HepG2 (cell line): ENCODE data around the gene CD207. TPM values are rescaled to one million over a fixed set of nuclear protein-coding genes. Genes with fewer than 3 reads are reported as not detected.

ENCODE experiments used
- ATAC-seq: fragments of 200-7000 bp; cut with Tn5 transposase; 3 replicates; pipeline ENCODE4 v1.9.1; 2020; ENCODE audit warnings: mild to moderate bottlenecking, moderate library complexity
- BruUV-seq: library from RNA; stranded (reverse); fragments of 400-500 nt; replicated peaks from 2 replicates; lab custom pipeline; 2021; lab: Mats Ljungman, UMichigan
- CTCF ChIA-PET: fragments of 300-600 bp; formaldehyde crosslinking; extraction: SDS; loops from one replicate; lab custom pipeline; 2021; ENCODE audit warnings: low total read pairs, inconsistent platforms, low intra/inter-chr PET ratio; lab: Yijun Ruan, JAX
- POLR2A ChIA-PET: fragments of 350-600 bp; sonication (Branson Sonifier 250); formaldehyde crosslinking; loops from one replicate; lab custom pipeline; 2020; ENCODE audit warnings: antibody characterized with exemption, inconsistent platforms; lab: Yijun Ruan, JAX
- DNase-seq: peaks from one replicate; pipeline ENCODE4 v3.0.0-alpha.2; 2015; ENCODE audit warnings: low spot score
- FAIRE-seq: peaks from 3 replicates; lab custom pipeline; 2011; peaks lifted over from hg19 to GRCh38; lab: Jason Lieb, UNC
- H2AFZ ChIP-seq: one replicate; pipeline ENCODE4 v1.6.1; 2011; ENCODE audit warnings: low read length, inconsistent platforms
- H3K27ac ChIP-seq: fragments of 300-600 bp; 3 replicates; pipeline ENCODE4 v1.8.0; 2011; ENCODE audit warnings: mixed run types, mild to moderate bottlenecking, mixed read lengths, low read length, inconsistent platforms; ENCODE audit not compliant: insufficient read depth; ENCODE audit errors: extremely low read length
- H3K27me3 ChIP-seq, 2 experiments: fragments of 200-600 bp in 1 of 2; 2 replicates in 1 of 2; 3 replicates in 1 of 2; pipeline versions ENCODE4 v1.6.0 to v1.8.0; 2011; ENCODE audit warnings: low read length in 2 of 2, mild to moderate bottlenecking in 2 of 2, moderate library complexity in 2 of 2, inconsistent platforms in 1 of 2; ENCODE audit not compliant: insufficient read depth in 2 of 2, control insufficient read depth in 1 of 2
- H3K36me3 ChIP-seq, 2 experiments: fragments of 200-600 bp in 1 of 2; replicated peaks in 1 of 2; 2 replicates in 1 of 2; 3 replicates in 1 of 2; pipeline versions ENCODE4 v1.5.1 to v1.8.0; 2011; ENCODE audit warnings: low read length in 2 of 2, inconsistent platforms in 1 of 2; ENCODE audit not compliant: insufficient read depth in 2 of 2, control insufficient read depth in 1 of 2
- H3K4me1 ChIP-seq: 2 replicates; pipeline ENCODE4 v1.5.1; 2012; ENCODE audit warnings: low read length, inconsistent platforms; ENCODE audit not compliant: insufficient read depth
- H3K4me2 ChIP-seq: 2 replicates; pipeline ENCODE4 v1.6.0; 2011; ENCODE audit warnings: low read depth, low read length, inconsistent platforms
- H3K4me3 ChIP-seq, 3 experiments: fragments of 200-600 bp in 1 of 3; sonication (generic), shearing (Covaris generic) in 1 of 3; replicated peaks in 1 of 3; 2 replicates each; pipeline ENCODE4 v1.5.1; 2011 to 2016; ENCODE audit warnings: low read length in 3 of 3, inconsistent platforms in 2 of 3, low read depth in 2 of 3, mild to moderate bottlenecking in 2 of 3, control low read depth in 1 of 3, mixed read lengths in 1 of 3; ENCODE audit not compliant: insufficient read depth in 1 of 3
- H3K79me2 ChIP-seq: one replicate; pipeline ENCODE4 v1.6.1; 2011; ENCODE audit warnings: low read length, inconsistent platforms; ENCODE audit not compliant: insufficient read depth
- H3K9ac ChIP-seq: 2 replicates; pipeline ENCODE4 v1.6.0; 2011; ENCODE audit warnings: mild to moderate bottlenecking, low read depth, low read length, inconsistent platforms; ENCODE audit not compliant: insufficient read depth
- H3K9me3 ChIP-seq: 2 replicates; pipeline ENCODE4 v1.5.1; 2012; ENCODE audit warnings: mild to moderate bottlenecking, low read length
- H4K20me1 ChIP-seq: 2 replicates; pipeline ENCODE4 v1.6.0; 2011; ENCODE audit warnings: inconsistent platforms, mild to moderate bottlenecking, low read length, moderate library complexity; ENCODE audit not compliant: insufficient read depth
- ZNF563 ChIP-seq: sonication (generic); formaldehyde crosslinking; IDR thresholded peaks from 2 replicates; pipeline ENCODE4 v1.8.0; 2022; ENCODE audit warnings: mild to moderate bottlenecking, moderate library complexity, missing genetic modification reagents
- ZNF569 ChIP-seq: sonication (generic); formaldehyde crosslinking; IDR thresholded peaks from 2 replicates; pipeline ENCODE4 v1.5.0; 2020; ENCODE audit warnings: mild to moderate bottlenecking, missing genetic modification reagents, moderate library complexity, borderline replicate concordance
- ZNF772 ChIP-seq: sonication (generic); formaldehyde crosslinking; IDR thresholded peaks from 2 replicates; pipeline ENCODE4 v1.5.0; 2020; ENCODE audit warnings: mild to moderate bottlenecking, missing genetic modification reagents
- WGBS: methylation state at CpG from one replicate; pipeline ENCODE4 v1.1.6; 2017; ENCODE audit warnings: low lambda C conversion rate; 5-methylcytosine and 5-hydroxymethylcytosine counted together
- in situ Hi-C: cut with HindIII; loops from 2 replicates; pipeline ENCODE4 v1.10.0; 2017; ENCODE audit warnings: low pct_unique_long_range_greater_than_20kb; ENCODE audit not compliant: extremely low pct_ligation_motif_present
- intact Hi-C: fragments of 100-400 bp; cut with micrococcal nuclease; formaldehyde crosslinking; loops from one replicate; pipeline ENCODE4 v1.10.0; 2022; ENCODE audit not compliant: unreplicated experiment
- polyA plus RNA-seq, 8 experiments: library from polyadenylated mRNA; depleted of rRNA in 3 of 8; stranded (reverse) in 7 of 8; unstranded in 1 of 8; fragments of >200 nt; fragmentation: Illumina TruSeq in 4 of 8; extraction: Trizol in 4 of 8; gene quantifications; 2 replicates each; pipeline versions ENCODE4 v1.2.1 to v1.2.3, GENCODE V29; 2011 to 2016; ENCODE audit warnings: low read depth in 4 of 8, missing spikeins in 1 of 8, mixed read lengths in 1 of 8; ENCODE audit not compliant: insufficient read depth in 1 of 8
- total RNA-seq, 5 experiments: library from RNA; depleted of rRNA; stranded (reverse); fragments of >200 nt; fragmentation: Illumina TruSeq; extraction: Trizol; gene quantifications; 2 replicates each; pipeline ENCODE4 v1.2.3, GENCODE V29; 2016; ENCODE audit warnings: low read depth in 1 of 5
- TF ChIP-seq, protein P1 (sequence below): IDR thresholded peaks from 2 replicates; pipeline ENCODE4 v1.6.1; 2016; ENCODE audit warnings: mild to moderate bottlenecking
- TF ChIP-seq, protein P2 (sequence below): sonication (generic); formaldehyde crosslinking; IDR thresholded peaks from 2 replicates; pipeline ENCODE4 v1.4.0; 2020; ENCODE audit warnings: mild to moderate bottlenecking, missing genetic modification reagents
- TF ChIP-seq, protein P3 (sequence below): IDR thresholded peaks from 2 replicates; pipeline ENCODE4 v1.6.1; 2016; ENCODE audit warnings: low read depth
- TF ChIP-seq, protein P4 (sequence below): sonication (generic); formaldehyde crosslinking; IDR thresholded peaks from 2 replicates; pipeline ENCODE4 v1.5.1; 2020; ENCODE audit warnings: mild to moderate bottlenecking, missing genetic modification reagents, moderate library complexity

CD207 gene
- total and polyA plus RNA-seq, 2 of the 13 experiments (the other 11 are each of a cell fraction or from before 2014, with no cell fraction given), result 0.09 to 0.15 TPM

DNA sequence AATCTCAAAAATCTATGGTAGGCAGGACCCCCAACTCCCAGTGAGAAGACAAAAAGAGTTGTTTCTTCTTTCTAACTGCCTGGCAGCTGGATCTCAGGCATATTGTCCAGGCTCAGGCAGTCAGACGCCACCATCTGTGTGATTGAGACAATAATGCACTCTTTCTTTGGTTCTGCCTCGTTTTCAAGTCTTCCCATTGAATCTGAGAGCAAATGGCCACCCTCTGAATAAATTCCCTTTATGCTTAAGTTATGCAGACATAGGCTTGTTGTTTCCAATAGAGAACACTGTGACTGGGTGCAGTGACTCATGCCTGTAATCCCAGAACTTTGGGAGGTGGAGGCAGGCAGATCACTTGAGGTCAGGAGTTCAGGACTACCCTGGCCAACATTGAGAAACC, 15.3 kb upstream of the CD207 start:
- BruUV-seq, result no TSS peak
- H3K79me2 ChIP-seq, result no peaks in the 10 kb centered on the region
- no peak overlapping the region for H2AFZ ChIP-seq
- ChIA-PET POLR2A (no interaction called here), CTCF (no interaction called here)
- 13% methylated on average over 2 of the region's 2 CpGs for WGBS
- no peak for DNase-seq
- no peaks in the 10 kb centered on the region for H3K9me3 ChIP-seq
- in situ Hi-C loops (no loop called here), intact Hi-C loops (no loop called here)
- no peak overlapping the region for H3K4me3 ChIP-seq
- H3K27me3 ChIP-seq, result peaks cover 0 to 8% of the 10 kb centered on the region in 2 experiments; a peak in 2 of 5 replicates
- H4K20me1 ChIP-seq, result no peaks in the 10 kb centered on the region
- no peaks in the 10 kb centered on the region for H3K36me3 ChIP-seq
- no peak for FAIRE-seq
- TF ChIP-seq, protein P1, sequence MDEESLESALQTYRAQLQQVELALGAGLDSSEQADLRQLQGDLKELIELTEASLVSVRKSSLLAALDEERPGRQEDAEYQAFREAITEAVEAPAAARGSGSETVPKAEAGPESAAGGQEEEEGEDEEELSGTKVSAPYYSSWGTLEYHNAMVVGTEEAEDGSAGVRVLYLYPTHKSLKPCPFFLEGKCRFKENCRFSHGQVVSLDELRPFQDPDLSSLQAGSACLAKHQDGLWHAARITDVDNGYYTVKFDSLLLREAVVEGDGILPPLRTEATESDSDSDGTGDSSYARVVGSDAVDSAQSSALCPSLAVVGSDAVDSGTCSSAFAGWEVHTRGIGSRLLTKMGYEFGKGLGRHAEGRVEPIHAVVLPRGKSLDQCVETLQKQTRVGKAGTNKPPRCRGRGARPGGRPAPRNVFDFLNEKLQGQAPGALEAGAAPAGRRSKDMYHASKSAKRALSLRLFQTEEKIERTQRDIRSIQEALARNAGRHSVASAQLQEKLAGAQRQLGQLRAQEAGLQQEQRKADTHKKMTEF, result no peak
- no peak overlapping the region for H3K9ac ChIP-seq
- no peaks in the 10 kb centered on the region for H3K4me1 ChIP-seq
- H3K4me2 ChIP-seq, result no peak overlapping the region
- no peak overlapping the region for H3K27ac ChIP-seq
- ATAC-seq, result no peak

DNA sequence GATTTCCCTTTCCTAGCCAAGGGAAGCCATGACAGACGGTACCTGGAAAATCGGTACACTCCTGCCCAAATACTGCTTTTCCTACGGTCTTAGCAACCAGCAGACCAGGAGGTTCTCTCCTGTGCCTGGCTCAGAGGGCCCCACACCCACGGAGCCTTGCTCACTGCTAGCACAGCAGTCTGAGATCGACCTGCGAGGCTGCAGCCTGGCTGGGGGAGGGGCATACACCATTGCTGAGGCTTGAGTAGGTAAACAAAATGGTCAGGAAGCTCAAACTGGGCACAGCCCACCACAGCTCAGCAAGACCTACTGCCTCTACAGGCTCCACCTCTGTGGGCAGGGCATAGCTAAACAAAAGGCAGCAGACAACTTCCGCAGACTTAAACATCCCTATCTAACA, 6.8 kb upstream of the CD207 start:
- Histone ChIP-seq H3K27ac (no peak overlapping the region), H3K9me3 (no peaks in the 10 kb centered on the region), H3K4me1 (peaks cover 8% of the 10 kb centered on the region; the same call in 1 of the 2 replicates), H3K4me2 (peak overlapping the region; percentile 52; the same call in 1 of the 2 replicates), H2AFZ (no peak overlapping the region), H3K27me3 (peaks cover 0 to 11% of the 10 kb centered on the region in 2 experiments; a peak in 1 of 5 replicates), H3K9ac (no peak overlapping the region), H3K79me2 (no peaks in the 10 kb centered on the region), H4K20me1 (no peaks in the 10 kb centered on the region), H3K4me3 (peak overlapping the region in 1 of 3 experiments; percentile 20; a peak in 1 of 6 replicates), H3K36me3 (no peaks in the 10 kb centered on the region)
- no TSS peak for BruUV-seq
- in situ Hi-C loops, result no loop called here
- CTCF ChIA-PET, result no interaction called here
- ATAC-seq, result no peak; the same call in 2 of the 3 replicates
- WGBS, result 31% methylated on average over 7 of the region's 7 CpGs
- no peak for FAIRE-seq
- intact Hi-C loops, result no loop called here
- POLR2A ChIA-PET, result interaction anchor here (0.8 kb wide), 1 partner anchor 549 kb away, joined by 3 read pairs; the partner anchor contains the start of gene SNRPG
- DNase-seq, result no peak
- 0 out of 2 replicates have a peak, but pooled peaks have one; percentile 37 for TF ChIP-seq ZNF772 (CRISPR knock-in tag)
- TF ChIP-seq, protein P2, sequence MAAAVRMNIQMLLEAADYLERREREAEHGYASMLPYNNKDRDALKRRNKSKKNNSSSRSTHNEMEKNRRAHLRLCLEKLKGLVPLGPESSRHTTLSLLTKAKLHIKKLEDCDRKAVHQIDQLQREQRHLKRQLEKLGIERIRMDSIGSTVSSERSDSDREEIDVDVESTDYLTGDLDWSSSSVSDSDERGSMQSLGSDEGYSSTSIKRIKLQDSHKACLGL (CRISPR knock-in tag), result no peak
- no peak for TF ChIP-seq ZNF569
- TF ChIP-seq, protein P3, sequence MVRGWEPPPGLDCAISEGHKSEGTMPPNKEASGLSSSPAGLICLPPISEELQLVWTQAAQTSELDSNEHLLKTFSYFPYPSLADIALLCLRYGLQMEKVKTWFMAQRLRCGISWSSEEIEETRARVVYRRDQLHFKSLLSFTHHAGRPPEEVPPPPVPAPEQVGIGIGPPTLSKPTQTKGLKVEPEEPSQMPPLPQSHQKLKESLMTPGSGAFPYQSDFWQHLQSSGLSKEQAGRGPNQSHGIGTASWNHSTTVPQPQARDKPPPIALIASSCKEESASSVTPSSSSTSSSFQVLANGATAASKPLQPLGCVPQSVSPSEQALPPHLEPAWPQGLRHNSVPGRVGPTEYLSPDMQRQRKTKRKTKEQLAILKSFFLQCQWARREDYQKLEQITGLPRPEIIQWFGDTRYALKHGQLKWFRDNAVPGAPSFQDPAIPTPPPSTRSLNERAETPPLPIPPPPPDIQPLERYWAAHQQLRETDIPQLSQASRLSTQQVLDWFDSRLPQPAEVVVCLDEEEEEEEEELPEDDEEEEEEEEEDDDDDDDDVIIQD (CRISPR knock-in tag), result 0 out of 2 replicates have a peak, but pooled peaks have one; percentile 21
- no peak for TF ChIP-seq ZNF563 (CRISPR knock-in tag)
- TF ChIP-seq, protein P4, sequence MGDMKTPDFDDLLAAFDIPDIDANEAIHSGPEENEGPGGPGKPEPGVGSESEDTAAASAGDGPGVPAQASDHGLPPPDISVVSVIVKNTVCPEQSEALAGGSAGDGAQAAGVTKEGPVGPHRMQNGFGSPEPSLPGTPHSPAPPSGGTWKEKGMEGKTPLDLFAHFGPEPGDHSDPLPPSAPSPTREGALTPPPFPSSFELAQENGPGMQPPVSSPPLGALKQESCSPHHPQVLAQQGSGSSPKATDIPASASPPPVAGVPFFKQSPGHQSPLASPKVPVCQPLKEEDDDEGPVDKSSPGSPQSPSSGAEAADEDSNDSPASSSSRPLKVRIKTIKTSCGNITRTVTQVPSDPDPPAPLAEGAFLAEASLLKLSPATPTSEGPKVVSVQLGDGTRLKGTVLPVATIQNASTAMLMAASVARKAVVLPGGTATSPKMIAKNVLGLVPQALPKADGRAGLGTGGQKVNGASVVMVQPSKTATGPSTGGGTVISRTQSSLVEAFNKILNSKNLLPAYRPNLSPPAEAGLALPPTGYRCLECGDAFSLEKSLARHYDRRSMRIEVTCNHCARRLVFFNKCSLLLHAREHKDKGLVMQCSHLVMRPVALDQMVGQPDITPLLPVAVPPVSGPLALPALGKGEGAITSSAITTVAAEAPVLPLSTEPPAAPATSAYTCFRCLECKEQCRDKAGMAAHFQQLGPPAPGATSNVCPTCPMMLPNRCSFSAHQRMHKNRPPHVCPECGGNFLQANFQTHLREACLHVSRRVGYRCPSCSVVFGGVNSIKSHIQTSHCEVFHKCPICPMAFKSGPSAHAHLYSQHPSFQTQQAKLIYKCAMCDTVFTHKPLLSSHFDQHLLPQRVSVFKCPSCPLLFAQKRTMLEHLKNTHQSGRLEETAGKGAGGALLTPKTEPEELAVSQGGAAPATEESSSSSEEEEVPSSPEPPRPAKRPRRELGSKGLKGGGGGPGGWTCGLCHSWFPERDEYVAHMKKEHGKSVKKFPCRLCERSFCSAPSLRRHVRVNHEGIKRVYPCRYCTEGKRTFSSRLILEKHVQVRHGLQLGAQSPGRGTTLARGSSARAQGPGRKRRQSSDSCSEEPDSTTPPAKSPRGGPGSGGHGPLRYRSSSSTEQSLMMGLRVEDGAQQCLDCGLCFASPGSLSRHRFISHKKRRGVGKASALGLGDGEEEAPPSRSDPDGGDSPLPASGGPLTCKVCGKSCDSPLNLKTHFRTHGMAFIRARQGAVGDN (CRISPR knock-in tag), result peak; percentile 54
